Measurements from ENCODE around the gene LAMTOR4. TPM values are rescaled to one million over a fixed set of nuclear protein-coding genes. Genes with fewer than 3 reads are reported as not detected.

LAMTOR4 gene
- total and polyA plus RNA-seq, 11 donors: 64.6 to 160 (median 96.5) TPM

- ATAC-seq (no peak), DNase-seq (no peak)
- Histone ChIP-seq H3K27ac (no peak overlapping the region), H3K9me3 (no peaks in the 10 kb centered on the region), H3K36me3 (no peaks in the 10 kb centered on the region), H3K27me3 (peaks cover 0 to 25% (median 0%) of the 10 kb centered on the region in 9 donors), H3K4me3 (no peak overlapping the region), H3K4me1 (peaks cover 0 to 33% (median 6%) of the 10 kb centered on the region in 12 donors)
- WGBS, 4 donors: 86 to 98% (median 92%) methylated on average over 5 of the region's 5 CpGs
- intact Hi-C loops (cut with DNase I): no loop called here
- TF ChIP-seq POLR2A (IDR thresholded peaks at IDR 0.05): no peak
- TF ChIP-seq, protein P1, sequence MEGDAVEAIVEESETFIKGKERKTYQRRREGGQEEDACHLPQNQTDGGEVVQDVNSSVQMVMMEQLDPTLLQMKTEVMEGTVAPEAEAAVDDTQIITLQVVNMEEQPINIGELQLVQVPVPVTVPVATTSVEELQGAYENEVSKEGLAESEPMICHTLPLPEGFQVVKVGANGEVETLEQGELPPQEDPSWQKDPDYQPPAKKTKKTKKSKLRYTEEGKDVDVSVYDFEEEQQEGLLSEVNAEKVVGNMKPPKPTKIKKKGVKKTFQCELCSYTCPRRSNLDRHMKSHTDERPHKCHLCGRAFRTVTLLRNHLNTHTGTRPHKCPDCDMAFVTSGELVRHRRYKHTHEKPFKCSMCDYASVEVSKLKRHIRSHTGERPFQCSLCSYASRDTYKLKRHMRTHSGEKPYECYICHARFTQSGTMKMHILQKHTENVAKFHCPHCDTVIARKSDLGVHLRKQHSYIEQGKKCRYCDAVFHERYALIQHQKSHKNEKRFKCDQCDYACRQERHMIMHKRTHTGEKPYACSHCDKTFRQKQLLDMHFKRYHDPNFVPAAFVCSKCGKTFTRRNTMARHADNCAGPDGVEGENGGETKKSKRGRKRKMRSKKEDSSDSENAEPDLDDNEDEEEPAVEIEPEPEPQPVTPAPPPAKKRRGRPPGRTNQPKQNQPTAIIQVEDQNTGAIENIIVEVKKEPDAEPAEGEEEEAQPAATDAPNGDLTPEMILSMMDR (IDR thresholded peaks at IDR 0.05): no peak
Measured at GRCh38 chr7:100163871-100164270, 15.2 kb downstream of the LAMTOR4 start.

GRCh38 chr7:100166317-100166940 lies 17.7 kb downstream of the LAMTOR4 start:
- Histone ChIP-seq H3K36me3 (no peaks in the 10 kb centered on the region), H3K9me3 (no peaks in the 10 kb centered on the region), H3K27ac (peak overlapping the region in 1 of 12 donors; percentile 73), H3K4me1 (peaks cover 0 to 38% (median 7%) of the 10 kb centered on the region in 12 donors), H3K4me3 (no peak overlapping the region), H3K27me3 (peaks cover 0 to 31% (median 7%) of the 10 kb centered on the region in 9 donors)
- WGBS, 4 donors: 63 to 78% (median 72%) methylated on average over 16 of the region's 16 CpGs
- intact Hi-C loops (cut with DNase I): no loop called here
- ATAC-seq (no peak), DNase-seq (no peak)
- TF ChIP-seq POLR2A (IDR thresholded peaks at IDR 0.05): no peak

- DNase-seq (no peak), ATAC-seq (peak in 1 of 4 donors; percentile 9)
- H3K36me3 ChIP-seq: no peaks in the 10 kb centered on the region
- no peaks in the 10 kb centered on the region for H3K9me3 ChIP-seq
- 31 to 53% (median 46%) methylated on average over 14 of the region's 14 CpGs for WGBS, 4 donors
- H3K4me3 ChIP-seq: peak overlapping the region in 9 of 12 donors; percentile 43 to 69 (median 56)
- peaks cover 0 to 43% (median 12%) of the 10 kb centered on the region in 12 donors for H3K4me1 ChIP-seq
- H3K27me3 ChIP-seq: peaks cover 0 to 39% (median 15%) of the 10 kb centered on the region in 9 donors
- H3K27ac ChIP-seq: peak overlapping the region in 5 of 12 donors; percentile 4 to 78 (median 73)
- no peak for TF ChIP-seq POLR2A (IDR thresholded peaks at IDR 0.05)
- TF ChIP-seq, protein P1 (IDR thresholded peaks at IDR 0.05): no peak
- intact Hi-C loops (cut with DNase I): no loop called here
Measured at GRCh38 chr7:100166970-100167911, 18.5 kb downstream of the LAMTOR4 start.

GRCh38 chr7:100167912-100168323 lies 19.2 kb downstream of the LAMTOR4 start:
- ATAC-seq (peak in 3 of 4 donors; percentile 16 to 34 (median 29)), DNase-seq (peak in 1 of 5 donors; percentile 44)
- WGBS, 4 donors: 1 to 3% (median 2%) methylated on average over 10 to 11 of the region's 11 CpGs
- intact Hi-C loops (cut with DNase I): no loop called here
- H3K36me3 ChIP-seq: no peaks in the 10 kb centered on the region
- H3K4me1 ChIP-seq: peaks cover 0 to 43% (median 12%) of the 10 kb centered on the region in 12 donors
- peak overlapping the region; percentile 22 to 69 (median 54) for H3K4me3 ChIP-seq
- H3K27ac ChIP-seq: peak overlapping the region; percentile 34 to 85 (median 67)
- H3K9me3 ChIP-seq: no peaks in the 10 kb centered on the region
- peaks cover 0 to 46% (median 15%) of the 10 kb centered on the region in 9 donors for H3K27me3 ChIP-seq
- no peak for TF ChIP-seq POLR2A (IDR thresholded peaks at IDR 0.05)
- TF ChIP-seq, protein P1 (IDR thresholded peaks at IDR 0.05): no peak

Measured in heart left ventricle (tissue), 16 donors.